Measurements from ENCODE around the gene MRPL11. TPM values are rescaled to one million over a fixed set of nuclear protein-coding genes. Genes with fewer than 3 reads are reported as not detected.
"Not testable (repeated sequence)": the region's sequence is repeated elsewhere in the genome, so short reads cannot be mapped to it uniquely, and the experiment has no call there.

The MRPL11 gene
- total RNA-seq, 1 donor from 2014 or later: 28.5 TPM

DNA sequence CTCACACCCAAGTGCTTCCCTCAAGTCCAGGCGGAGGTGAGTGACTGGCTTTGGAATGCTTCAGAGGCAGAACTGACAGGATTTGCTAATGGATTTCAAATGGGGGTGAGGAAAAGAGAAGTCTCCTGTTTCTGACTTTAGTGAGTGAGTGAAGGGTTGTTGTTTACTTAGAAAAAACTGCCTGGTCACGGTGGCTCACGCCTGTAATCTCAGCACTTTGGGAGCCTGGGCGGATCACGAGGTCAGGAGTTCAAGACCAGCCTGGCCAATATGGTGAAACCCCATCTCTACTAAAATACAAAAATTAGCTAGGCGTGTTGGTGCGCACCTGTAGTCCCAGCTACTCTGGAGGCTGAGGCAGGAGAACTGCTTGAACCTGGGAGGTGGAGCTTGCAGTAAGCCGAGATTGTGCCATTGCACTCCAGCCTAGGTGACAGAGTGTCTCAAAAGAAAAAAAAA, 6.7 kb downstream of the MRPL11 start:
- not testable (repeated sequence) for ATAC-seq; DNase-seq (ENCODE audit: low spot score)

DNA sequence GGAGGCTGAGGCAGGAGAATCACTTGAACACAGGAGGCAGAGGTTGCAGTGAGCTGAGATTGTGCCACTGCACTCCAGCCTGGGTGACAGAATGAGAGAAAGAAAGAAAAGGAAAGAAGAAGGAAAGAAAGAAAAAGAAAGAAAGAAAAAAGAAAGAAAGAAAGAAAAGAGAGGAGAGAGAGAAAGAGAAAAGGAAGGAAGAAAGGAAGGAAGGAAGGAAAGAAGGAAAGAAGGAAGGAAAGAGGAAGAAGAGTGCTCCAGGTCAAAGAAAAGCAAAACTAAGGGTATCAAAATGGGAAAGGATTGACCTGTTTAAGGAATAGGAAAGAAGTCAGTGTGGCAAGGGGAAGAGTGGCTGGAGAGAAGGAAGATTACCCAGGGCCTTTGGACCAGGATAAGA, 7.4 kb downstream of the MRPL11 start:
- DNase-seq (ENCODE audit: low spot score); ATAC-seq: not testable (repeated sequence)

GRCh38 chr11:66429983-66430602, 8.6 kb downstream of the MRPL11 start:
- no peak for DNase-seq (ENCODE audit: low spot score)
- peak; percentile 83 for ATAC-seq

DNA sequence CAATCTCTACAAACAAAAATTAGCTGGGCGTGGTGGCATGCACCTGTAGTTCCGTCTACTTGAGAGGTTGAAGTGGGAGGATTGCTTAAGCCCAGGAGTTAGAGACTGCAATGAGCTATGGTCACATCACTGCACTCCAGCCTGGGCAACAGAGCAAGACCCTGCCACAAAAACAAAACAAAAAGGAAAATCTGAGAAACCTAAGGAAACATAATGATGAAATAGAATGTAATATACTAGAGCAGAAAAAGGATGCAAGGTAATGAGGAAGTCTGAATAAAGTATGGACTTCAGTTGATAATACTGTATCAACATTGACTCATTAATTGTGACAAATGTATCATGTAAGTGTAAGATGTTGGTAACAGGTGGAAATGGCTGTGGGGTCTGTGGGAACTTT, 9.7 kb downstream of the MRPL11 start:
- ATAC-seq (no peak), DNase-seq (ENCODE audit: low spot score) (no peak)

DNA sequence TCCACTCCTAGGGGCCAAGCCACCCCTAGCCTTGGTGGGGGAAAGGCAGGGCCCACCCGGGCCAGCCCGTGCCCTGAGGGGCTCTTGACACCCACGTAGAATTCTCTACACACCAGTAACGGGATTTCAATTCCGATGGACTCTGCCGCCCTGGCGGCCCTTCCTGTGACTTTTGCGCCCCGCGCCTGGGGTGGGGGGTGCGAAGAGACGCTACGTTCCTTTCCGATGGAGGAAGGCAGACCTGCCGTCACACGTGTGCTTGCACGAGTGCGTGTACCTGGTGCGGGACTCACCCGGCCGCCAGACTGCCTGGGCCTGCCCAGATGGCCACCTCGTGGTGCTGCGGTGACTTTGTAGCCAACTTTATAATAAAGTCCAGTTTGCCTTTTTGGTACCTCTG, 12.3 kb downstream of the MRPL11 start:
- DNase-seq (ENCODE audit: low spot score) (no peak), ATAC-seq (no peak)

DNA sequence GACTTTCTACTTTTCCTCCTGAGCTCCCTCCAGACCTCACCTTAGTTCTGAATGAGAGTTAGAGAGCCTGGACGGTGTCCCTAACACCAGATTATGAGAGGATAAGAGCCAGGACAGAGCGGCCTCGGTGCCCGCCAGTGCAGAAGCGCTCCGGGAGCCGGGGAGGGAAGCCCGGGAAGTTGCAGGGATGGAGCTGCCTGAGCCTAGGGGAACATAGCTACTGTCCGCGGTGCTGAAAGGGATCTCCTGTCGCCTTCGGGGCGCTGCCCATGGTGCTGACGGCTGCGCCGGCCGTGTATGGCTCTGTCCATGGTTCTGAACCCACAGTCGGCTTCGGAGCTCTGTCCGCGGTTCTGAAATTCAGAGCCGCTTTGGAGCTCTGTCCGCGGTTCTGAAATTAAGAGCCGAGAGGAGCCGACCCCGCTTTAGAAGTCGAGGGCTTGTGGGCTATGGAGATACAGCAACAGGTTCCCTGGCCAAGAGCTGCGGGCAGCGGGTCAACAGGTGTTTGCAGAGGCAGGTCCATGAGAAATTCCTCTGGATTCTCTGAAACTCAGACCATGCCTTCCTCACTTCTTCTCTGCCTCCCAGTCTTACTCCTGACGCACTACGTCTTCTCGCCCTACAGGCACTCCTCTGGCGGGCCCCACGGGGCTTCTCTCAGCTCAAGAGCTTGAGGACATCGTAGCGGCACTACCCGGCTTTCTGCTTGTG, 17.0 kb downstream of the MRPL11 start:
- peak; percentile 87 for DNase-seq (ENCODE audit: low spot score)
- ATAC-seq: peak; percentile 100

DNA sequence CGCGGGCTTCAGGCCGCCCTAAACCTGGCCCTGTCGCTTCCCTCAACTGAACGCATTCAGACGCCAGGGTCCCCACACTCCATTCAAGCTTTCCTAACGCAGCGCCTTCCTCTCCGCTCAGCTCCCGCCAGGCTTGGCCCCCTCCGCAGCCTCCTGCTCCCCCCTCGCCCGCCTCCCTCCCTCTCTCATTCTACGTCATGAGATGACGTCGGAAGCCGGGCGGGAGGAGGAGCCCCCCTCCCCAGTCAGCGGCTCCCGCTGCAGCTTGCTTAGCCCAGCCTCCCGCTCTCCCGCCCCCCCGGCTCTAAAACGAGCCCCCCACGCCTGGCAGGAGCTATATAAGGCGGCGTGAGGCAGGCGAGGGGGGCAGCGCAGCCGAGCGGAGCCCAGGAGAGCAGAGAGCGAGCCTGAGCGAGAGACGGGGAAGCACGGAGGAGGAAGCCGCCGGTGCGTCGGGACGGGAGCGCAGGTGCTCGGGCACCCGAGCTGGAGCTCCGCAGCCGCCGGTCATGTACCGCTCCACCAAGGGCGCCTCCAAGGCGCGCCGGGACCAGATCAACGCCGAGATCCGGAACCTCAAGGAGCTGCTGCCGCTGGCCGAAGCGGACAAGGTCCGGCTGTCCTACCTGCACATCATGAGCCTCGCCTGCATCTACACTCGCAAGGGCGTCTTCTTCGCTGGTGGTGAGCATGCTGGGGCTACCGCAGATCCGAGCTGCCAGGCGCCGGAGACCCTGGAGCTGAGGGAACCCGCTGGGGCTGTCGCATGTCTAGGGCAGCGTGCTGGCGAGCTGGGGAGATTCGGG, 17.8 kb downstream of the MRPL11 start, which contains the start of gene NPAS4:
NPAS4 (plus strand) TSS at position 365 of the 806 bp plus-strand sequence; CDS start at position 510, 145 bp downstream.
- ATAC-seq (no peak), DNase-seq (ENCODE audit: low spot score) (no peak)

DNA sequence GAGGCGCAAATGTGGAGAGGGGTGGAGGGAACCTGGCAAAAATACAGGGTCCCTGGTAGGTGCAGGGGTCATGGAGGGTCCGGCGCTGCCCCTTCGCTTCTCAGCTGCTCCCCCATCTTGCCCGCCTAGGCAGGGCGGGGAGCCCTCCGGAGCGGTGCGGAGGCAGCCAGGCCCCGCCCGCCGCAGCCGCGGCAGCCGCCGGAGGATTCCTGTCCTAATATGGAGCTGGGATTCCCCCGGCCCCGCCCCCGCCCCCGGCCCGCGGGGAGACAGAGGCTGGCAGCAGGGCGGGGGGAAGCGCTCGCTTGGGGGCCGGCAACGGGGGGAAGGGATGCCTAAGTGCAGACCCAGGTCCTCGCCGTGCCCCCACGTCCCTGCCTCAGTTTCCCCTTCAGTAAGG, 18.8 kb downstream of the MRPL11 start:
- no peak for DNase-seq (ENCODE audit: low spot score)
- no peak for ATAC-seq

GRCh38 chr11:66418986-66419308, 19.7 kb downstream of the MRPL11 start:
- DNase-seq (ENCODE audit: low spot score): no peak
- no peak for ATAC-seq

DNA sequence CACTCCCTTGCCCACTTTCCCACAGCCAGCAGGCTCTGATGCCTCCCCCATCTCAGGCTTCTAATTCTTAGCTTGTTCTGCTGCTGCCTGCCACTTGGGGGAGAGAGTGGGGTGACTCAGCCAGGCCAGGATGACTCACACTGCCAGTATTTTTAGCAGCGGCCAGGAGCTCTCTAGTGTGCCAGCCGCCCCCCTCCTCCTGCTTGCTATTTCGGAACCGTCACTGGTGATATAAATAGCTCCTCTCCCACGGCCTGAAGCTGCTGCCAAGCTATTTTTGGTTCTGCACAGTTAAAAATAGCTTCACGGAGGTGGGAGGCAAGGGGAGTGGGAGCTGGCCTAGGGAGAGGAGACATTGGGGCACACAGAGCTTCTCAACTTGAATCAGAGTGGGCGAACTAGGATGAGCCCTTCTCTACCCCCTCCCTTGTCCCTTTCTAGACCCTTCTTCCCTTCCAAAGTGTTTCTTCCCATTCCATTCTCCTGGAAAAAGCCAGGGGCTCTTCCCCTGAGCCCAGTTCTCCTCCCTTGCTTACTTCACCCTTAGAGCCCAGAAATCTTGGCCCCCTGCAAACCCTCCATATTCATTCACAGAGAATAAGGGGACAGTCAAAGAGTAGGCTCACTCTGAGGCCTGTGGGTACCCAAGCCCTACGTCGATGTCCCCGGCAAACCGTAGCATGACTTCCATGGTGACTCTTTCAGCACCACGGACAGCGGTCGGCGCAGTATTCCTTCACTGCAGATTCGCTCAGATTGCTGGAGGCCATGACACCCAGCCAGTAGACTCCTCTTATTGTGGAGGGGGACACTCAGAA, 20.3 kb downstream of the MRPL11 start:
- DNase-seq (ENCODE audit: low spot score) (no peak), ATAC-seq (no peak)

DNA sequence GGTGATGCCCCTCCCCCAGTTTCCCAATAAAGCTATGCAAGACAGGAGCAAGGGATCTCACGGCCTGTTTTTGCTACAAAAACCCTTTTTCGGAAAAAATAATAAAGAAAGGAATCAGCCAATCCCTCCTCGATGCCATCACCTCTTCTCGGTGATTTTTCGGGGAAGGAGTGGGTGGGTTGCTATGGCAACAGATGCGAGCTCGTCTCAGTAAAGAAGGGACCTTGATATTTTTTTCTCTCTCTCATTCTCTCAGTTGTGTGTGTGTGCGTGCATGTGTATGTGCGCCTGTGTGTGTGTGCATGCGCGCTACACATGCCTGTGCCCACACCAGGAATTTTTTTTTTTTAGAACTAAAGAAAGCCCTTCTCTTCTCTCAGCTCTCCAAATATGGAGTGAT, 21.6 kb downstream of the MRPL11 start:
- ATAC-seq: no peak

DNA sequence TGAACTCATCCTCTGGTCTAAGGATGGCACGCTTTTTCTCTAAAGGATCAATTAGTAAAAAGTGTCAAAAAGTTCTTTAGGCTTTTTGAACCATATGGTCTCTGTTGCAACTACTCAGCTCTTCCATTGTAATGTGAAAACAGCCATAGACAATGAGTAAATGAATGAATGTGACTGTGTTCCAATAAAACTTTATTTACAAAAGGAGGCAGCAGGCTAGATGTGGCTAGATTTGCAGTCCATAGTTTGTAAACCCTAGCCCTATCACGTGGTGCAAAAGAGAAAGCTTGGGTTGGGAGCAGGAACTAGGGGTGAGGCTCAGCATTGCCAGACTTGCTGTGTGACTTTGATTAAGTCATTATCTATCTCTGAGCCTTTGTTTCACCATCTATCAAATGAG, 23.2 kb downstream of the MRPL11 start:
- no peak for ATAC-seq

More for the DNA sequence above, 21.6 kb downstream of the MRPL11 start:
- no peak for DNase-seq (ENCODE audit: low spot score)

GRCh38 chr11:66414120-66414934, 24.3 kb downstream of the MRPL11 start:
- no peak for ATAC-seq
- no peak for DNase-seq (ENCODE audit: low spot score)

More for the DNA sequence above, 23.2 kb downstream of the MRPL11 start:
- DNase-seq (ENCODE audit: low spot score): no peak

GRCh38 chr11:66413167-66413566, 25.5 kb downstream of the MRPL11 start:
- ATAC-seq (no peak), DNase-seq (ENCODE audit: low spot score) (no peak)

- no peak for DNase-seq (ENCODE audit: low spot score)
- no peak for ATAC-seq
Measured at GRCh38 chr11:66412110-66412509, 26.5 kb downstream of the MRPL11 start.

DNA sequence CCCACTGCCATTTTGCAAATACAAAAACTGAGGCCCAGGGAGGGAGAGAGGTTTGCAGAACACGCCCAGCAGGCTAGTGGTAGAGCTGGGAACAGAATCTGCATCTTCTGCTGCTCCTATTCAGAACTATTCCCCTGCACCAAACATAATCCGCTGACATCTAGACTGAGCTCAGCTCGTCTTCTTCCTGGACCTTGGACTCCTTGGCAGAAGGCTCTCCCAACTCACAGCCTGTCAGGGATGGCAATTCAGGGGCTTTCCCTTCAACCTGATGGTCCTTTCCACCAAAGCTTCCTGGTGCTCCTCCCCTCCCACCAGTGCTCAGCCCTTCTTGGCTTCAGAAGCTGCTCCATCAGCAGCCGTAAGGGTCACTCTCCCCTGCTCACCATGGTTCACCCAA, 27.3 kb downstream of the MRPL11 start:
- no peak for ATAC-seq

DNA sequence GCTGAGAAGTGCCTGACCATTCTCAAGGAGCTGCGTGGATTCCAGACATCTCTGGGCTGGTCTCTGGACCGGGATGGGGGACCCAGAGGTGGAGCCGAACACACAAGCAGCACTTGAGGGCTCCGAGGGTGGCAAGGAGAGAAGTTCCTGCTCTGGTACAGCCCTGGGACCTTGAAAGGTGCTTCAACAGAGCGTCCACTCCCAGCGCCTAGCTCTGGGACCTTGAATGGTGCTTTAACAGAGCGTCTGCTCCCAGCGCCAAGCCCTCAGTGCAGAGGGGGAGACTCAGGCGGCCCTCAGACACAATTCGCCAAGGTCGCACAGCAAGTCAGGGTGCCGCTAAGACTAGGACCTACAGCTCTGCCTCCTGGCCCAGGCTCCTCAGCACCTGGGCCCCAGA, 28.5 kb downstream of the MRPL11 start:
- no peak for ATAC-seq
- no peak for DNase-seq (ENCODE audit: low spot score)

More for the DNA sequence above, 27.3 kb downstream of the MRPL11 start:
- no peak for DNase-seq (ENCODE audit: low spot score)

DNA sequence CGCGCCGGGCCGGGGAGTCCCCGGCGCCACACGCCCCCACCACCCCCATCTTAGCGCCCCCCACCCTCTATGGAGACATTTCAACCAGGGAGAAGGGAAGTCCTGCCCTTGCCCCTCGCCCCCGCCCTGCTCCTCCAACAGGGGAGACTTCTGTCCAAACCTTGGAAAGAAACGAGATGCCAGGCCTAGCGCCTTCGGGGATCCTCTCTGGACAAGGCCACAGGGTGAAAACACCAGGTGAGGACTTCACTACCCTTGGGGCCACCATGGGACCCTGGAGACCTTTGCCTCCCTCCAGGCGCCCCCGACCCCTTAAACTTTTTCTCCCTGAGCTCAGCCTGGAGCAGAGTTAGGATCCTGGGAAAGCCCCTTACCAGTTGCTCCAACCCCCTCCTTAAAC, 29.4 kb downstream of the MRPL11 start:
- ATAC-seq (no peak), DNase-seq (ENCODE audit: low spot score) (no peak)

- peak; percentile 82 for DNase-seq (ENCODE audit: low spot score)
- peak; percentile 99 for ATAC-seq
Measured at GRCh38 chr11:66408488-66409214, 30.0 kb downstream of the MRPL11 start.
